ENCODE measurements around the gene PRDM11. TPM values are rescaled to one million over a fixed set of nuclear protein-coding genes. Genes with fewer than 3 reads are reported as not detected.
"Not testable (repeated sequence)": the region's sequence is repeated elsewhere in the genome, so short reads cannot be mapped to it uniquely, and the experiment has no call there.

PRDM11 gene
- total RNA-seq, 1 donor from 2014 or later, result 13.1 TPM

DNA sequence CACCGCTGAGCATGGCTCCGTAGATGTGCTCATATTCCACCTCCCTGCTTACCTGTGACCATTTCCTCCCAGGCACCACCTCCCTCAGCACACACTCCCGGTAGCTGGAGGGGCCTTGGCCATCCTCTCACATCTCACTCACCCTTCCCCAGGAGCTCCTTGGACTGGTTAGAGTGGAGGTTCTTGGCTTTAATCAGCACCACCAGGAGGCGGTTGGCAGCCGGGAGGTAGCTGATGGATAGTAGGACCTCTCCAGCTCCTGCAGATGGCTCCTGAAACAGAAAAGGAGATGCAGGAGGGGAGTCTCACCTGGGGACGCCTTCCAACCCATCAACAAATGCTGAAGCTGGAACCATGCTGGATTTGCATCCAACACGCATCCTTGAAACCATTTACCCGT lies 99.8 kb downstream of the PRDM11 start:
- no peaks in the 10 kb centered on the region for H3K36me3 Mint-ChIP-seq (ENCODE audit: low read depth)
- H3K27me3 Mint-ChIP-seq (ENCODE audit: low read depth), result peaks cover 2% of the 10 kb centered on the region
- peaks cover 5% of the 10 kb centered on the region for H3K4me1 Mint-ChIP-seq
- no peak overlapping the region for H3K4me3 Mint-ChIP-seq
- no peak for DNase-seq (ENCODE audit: low read depth, low spot score)
- H3K9me3 Mint-ChIP-seq, result no peaks in the 10 kb centered on the region
- TF ChIP-seq, protein P1, sequence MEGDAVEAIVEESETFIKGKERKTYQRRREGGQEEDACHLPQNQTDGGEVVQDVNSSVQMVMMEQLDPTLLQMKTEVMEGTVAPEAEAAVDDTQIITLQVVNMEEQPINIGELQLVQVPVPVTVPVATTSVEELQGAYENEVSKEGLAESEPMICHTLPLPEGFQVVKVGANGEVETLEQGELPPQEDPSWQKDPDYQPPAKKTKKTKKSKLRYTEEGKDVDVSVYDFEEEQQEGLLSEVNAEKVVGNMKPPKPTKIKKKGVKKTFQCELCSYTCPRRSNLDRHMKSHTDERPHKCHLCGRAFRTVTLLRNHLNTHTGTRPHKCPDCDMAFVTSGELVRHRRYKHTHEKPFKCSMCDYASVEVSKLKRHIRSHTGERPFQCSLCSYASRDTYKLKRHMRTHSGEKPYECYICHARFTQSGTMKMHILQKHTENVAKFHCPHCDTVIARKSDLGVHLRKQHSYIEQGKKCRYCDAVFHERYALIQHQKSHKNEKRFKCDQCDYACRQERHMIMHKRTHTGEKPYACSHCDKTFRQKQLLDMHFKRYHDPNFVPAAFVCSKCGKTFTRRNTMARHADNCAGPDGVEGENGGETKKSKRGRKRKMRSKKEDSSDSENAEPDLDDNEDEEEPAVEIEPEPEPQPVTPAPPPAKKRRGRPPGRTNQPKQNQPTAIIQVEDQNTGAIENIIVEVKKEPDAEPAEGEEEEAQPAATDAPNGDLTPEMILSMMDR (conservative IDR thresholded peaks at IDR 0.05), result no peak
- no peak overlapping the region for H3K27ac Mint-ChIP-seq (ENCODE audit: unreplicated experiment)

DNA sequence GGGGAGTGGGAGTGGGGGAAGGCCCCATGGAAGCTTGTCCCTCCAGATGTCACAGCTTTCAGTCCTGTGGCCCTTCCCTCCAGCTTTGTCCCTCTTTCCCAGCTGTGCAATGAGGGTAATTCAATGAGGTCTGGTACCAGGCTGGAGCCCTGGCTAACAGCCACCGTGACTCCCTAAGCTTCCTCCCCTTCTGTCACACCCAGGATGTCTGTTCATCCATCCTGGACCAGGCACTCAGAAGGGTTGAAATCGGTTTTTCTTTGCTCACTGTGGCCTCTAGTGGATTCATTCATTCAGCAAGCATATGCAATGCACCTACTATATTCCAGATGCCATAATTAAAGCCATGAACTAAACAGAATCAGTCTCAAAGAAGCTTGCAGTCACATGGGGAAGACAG lies 101.0 kb downstream of the PRDM11 start:
- Mint-ChIP-seq H3K27ac (ENCODE audit: unreplicated experiment) (no peak overlapping the region), H3K27me3 (ENCODE audit: low read depth) (peaks cover 4% of the 10 kb centered on the region), H3K4me3 (no peak overlapping the region), H3K4me1 (peaks cover 5% of the 10 kb centered on the region), H3K9me3 (no peaks in the 10 kb centered on the region), H3K36me3 (ENCODE audit: low read depth) (no peaks in the 10 kb centered on the region)
- TF ChIP-seq, protein P1 (conservative IDR thresholded peaks at IDR 0.05), result no peak
- DNase-seq (ENCODE audit: low read depth, low spot score), result no peak

DNA sequence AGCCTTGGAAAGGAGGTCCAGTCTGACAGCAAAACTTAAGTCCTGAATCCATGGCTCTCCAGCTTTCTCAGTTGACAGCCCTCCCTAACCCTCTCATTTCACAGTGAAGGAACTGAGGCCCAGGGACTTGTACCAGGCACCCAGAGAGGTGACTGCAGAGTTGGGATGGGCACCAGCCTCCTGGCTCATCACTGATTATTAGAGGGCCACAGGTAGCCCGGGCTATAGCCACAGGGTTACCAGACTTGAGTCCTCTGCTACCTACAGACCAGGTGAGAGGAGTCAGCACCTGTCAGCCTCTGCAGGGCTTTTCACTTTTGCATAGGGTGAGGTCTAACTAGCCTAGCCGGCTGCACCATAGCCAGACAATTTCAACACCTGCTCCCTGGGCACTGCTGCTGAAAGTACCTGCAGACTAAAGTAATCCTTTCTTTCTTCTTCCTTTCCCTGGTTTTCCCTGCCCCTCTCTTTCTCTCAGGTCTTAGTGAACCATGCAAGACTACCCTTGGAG lies 102.1 kb downstream of the PRDM11 start:
- no peaks in the 10 kb centered on the region for H3K36me3 Mint-ChIP-seq (ENCODE audit: low read depth)
- H3K27me3 Mint-ChIP-seq (ENCODE audit: low read depth), result peaks cover 7% of the 10 kb centered on the region
- TF ChIP-seq, protein P1 (conservative IDR thresholded peaks at IDR 0.05), result no peak
- peaks cover 5% of the 10 kb centered on the region for H3K4me1 Mint-ChIP-seq
- no peak overlapping the region for H3K27ac Mint-ChIP-seq (ENCODE audit: unreplicated experiment)
- no peaks in the 10 kb centered on the region for H3K9me3 Mint-ChIP-seq
- H3K4me3 Mint-ChIP-seq, result no peak overlapping the region
- no peak for DNase-seq (ENCODE audit: low read depth, low spot score)

DNA sequence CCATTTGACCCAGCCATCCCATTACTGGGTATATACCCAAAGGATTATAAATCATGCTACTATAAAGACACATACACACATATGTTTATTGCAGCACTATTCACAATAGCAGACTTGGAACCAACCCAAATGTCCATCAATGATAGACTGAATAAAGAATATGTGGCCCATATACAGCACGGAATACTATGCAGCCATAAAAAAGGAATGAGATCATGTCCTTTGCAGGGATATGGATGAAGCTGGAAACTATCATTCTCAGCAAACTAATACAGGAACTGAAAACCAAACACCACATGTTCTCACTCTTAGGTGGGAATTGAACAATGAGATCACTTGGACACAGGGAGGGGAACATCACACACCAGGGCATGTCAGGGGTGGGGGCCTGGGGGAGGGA lies 102.9 kb downstream of the PRDM11 start:
- not testable (repeated sequence) for H3K36me3 Mint-ChIP-seq (ENCODE audit: low read depth); H3K27me3 Mint-ChIP-seq (ENCODE audit: low read depth); H3K4me1 Mint-ChIP-seq; DNase-seq (ENCODE audit: low read depth, low spot score); H3K27ac Mint-ChIP-seq (ENCODE audit: unreplicated experiment); H3K4me3 Mint-ChIP-seq; H3K9me3 Mint-ChIP-seq

DNA sequence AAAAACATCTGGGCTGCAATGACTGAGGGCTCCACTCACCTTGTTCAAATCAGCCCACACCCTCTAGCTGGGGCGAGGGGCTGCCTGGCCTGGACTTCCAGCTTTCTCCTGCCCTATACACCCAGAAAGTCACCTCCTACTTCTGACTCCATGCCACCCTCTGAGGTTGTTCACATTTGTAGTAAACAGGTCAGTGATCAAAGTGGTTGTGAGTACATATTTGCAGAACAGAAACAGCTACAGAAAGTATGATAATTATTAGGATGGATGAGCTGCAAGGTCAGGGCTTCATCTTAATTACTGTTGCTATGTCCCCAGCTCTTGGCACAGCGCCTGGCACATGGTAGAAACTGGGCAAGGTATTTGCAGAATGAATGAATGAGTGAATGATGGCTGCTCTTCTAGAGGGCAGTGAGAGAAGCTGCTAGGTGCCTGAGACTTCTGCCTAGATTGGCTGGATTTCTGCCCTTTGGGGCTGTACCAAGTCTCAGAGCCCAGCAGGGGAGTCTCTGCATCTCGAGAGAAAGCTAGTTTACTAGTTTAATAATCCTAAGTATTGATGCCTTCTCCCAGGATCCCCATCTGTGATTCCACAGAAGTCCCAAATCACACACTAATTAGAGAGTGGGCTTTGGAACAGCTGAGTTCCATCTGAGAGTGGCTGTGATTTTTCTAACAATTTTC lies 103.7 kb downstream of the PRDM11 start:
- Mint-ChIP-seq H3K27me3 (ENCODE audit: low read depth) (peaks cover 7% of the 10 kb centered on the region), H3K4me1 (peaks cover 2% of the 10 kb centered on the region), H3K27ac (ENCODE audit: unreplicated experiment) (no peak overlapping the region), H3K9me3 (no peaks in the 10 kb centered on the region), H3K4me3 (no peak overlapping the region), H3K36me3 (ENCODE audit: low read depth) (no peaks in the 10 kb centered on the region)
- TF ChIP-seq, protein P1 (conservative IDR thresholded peaks at IDR 0.05), result no peak
- no peak for DNase-seq (ENCODE audit: low read depth, low spot score)

DNA sequence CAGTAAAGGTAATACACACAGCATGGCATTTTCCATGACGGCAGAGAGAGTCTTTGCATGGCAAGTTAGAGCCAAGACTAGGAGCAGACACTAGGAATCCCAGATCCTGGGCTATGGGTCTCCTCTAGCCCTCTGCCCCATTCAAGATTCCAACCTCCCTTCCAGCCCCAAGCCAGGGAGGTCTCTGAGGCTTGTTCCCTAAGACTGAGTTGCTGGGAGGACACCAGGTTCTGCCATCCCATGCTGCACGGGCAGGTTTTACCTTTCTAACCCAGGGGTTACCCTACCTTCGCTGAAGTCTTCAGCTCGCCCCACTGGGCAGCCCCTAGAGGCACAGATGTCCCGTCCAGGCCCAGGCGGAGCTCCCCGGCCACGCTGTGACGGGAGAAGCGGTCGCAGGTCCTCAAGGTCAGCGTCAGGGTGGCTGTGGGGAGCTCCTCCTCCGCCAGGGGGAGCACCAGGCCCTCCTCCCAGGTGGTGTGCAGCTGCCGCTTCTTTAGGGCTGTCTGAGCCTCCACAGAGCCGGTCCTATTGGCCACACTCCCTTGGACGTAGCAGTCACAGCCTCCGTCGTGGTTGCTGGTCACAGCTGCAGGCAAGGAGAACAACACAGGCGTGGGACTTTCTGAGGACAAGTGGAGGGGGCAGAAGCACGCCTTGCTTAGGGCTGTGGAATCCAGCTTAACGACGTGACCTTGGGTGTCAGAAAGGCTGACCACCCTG lies 105.9 kb downstream of the PRDM11 start:
- no peaks in the 10 kb centered on the region for H3K4me1 Mint-ChIP-seq
- peak; percentile 68 for DNase-seq (ENCODE audit: low read depth, low spot score)
- peaks cover 15% of the 10 kb centered on the region for H3K27me3 Mint-ChIP-seq (ENCODE audit: low read depth)
- no peaks in the 10 kb centered on the region for H3K36me3 Mint-ChIP-seq (ENCODE audit: low read depth)
- TF ChIP-seq, protein P1 (conservative IDR thresholded peaks at IDR 0.05), result peak; percentile 75
- no peak overlapping the region for H3K4me3 Mint-ChIP-seq
- no peaks in the 10 kb centered on the region for H3K9me3 Mint-ChIP-seq
- H3K27ac Mint-ChIP-seq (ENCODE audit: unreplicated experiment), result no peak overlapping the region

All from neural crest cell (in vitro differentiated cells).